ENCODE results near the gene DHDH.
A peak's percentile ranks its signal among the peaks of the same experiment; 100 is the strongest.

DHDH gene

GRCh38 chr19:48967346-48968178, 34.1 kb downstream of the DHDH start:
- DNase-seq = no peak

- no peak for DNase-seq
Observed at GRCh38 chr19:48968179-48968661, 34.7 kb downstream of the DHDH start.

- no peak for DNase-seq
Observed at GRCh38 chr19:48968813-48969218, 35.3 kb downstream of the DHDH start.

GRCh38 chr19:48969276-48970138, 36.0 kb downstream of the DHDH start:
- peak in 1 of 2 experiments; percentile 6 for DNase-seq

GRCh38 chr19:48970139-48970766, 36.8 kb downstream of the DHDH start:
- DNase-seq = no peak

GRCh38 chr19:48970923-48971395, 37.5 kb downstream of the DHDH start:
- DNase-seq = peak in 1 of 2 experiments; percentile 20

- DNase-seq = peak in 1 of 2 experiments; percentile 12
Observed at GRCh38 chr19:48975947-48976847, 42.7 kb downstream of the DHDH start.

- no peak for DNase-seq
Observed at GRCh38 chr19:48977061-48977460, 43.6 kb downstream of the DHDH start.

- DNase-seq = peak in 1 of 2 experiments; percentile 9
Observed at GRCh38 chr19:48982280-48982679, 48.8 kb downstream of the DHDH start.

GRCh38 chr19:48985711-48986110, 52.2 kb downstream of the DHDH start:
- DNase-seq = no peak

- DNase-seq = no peak
Observed at GRCh38 chr19:48986211-48986610, 52.7 kb downstream of the DHDH start.

- no peak for DNase-seq
Observed at GRCh38 chr19:48987323-48987722, 53.8 kb downstream of the DHDH start.

GRCh38 chr19:48988286-48988685, 54.8 kb downstream of the DHDH start:
- DNase-seq = no peak

GRCh38 chr19:48988860-48989259, 55.4 kb downstream of the DHDH start:
- DNase-seq = no peak

GRCh38 chr19:48989701-48990291, 56.3 kb downstream of the DHDH start:
- DNase-seq = no peak

- no peak for DNase-seq
Observed at GRCh38 chr19:48990400-48990799, 56.9 kb downstream of the DHDH start.

GRCh38 chr19:48991011-48991609, 57.6 kb downstream of the DHDH start:
- DNase-seq = no peak

GRCh38 chr19:48991873-48992580, 58.5 kb downstream of the DHDH start:
- DNase-seq = peak in 1 of 2 experiments; percentile 61

GRCh38 chr19:48992581-48993174, 59.2 kb downstream of the DHDH start:
- DNase-seq = no peak

All from SW 1271 (cell line).